GM12878 (cell line): ENCODE data around the gene OR2A42.
"Not testable (repeated sequence)": the region's sequence is repeated elsewhere in the genome, so short reads cannot be mapped to it uniquely, and the experiment has no call there.

Experiments used
- CHD1 ChIP-seq: IDR thresholded peaks from 2 replicates; pipeline ENCODE4 v1.6.1; 2012; ENCODE audit warnings: low read depth, low read length, improper control_type of control experiment
- CREM ChIP-seq: IDR thresholded peaks from 2 replicates; pipeline ENCODE4 v1.6.1; 2014; ENCODE audit warnings: antibody characterized with exemption, low read depth
- MYC ChIP-seq: IDR thresholded peaks from 2 replicates; pipeline ENCODE4 v1.6.1; 2011; ENCODE audit warnings: mild to moderate bottlenecking, low read length, moderate library complexity, inconsistent platforms; ENCODE audit not compliant: insufficient read depth, insufficient replicate concordance, insufficient read length, severe bottlenecking

DNA sequence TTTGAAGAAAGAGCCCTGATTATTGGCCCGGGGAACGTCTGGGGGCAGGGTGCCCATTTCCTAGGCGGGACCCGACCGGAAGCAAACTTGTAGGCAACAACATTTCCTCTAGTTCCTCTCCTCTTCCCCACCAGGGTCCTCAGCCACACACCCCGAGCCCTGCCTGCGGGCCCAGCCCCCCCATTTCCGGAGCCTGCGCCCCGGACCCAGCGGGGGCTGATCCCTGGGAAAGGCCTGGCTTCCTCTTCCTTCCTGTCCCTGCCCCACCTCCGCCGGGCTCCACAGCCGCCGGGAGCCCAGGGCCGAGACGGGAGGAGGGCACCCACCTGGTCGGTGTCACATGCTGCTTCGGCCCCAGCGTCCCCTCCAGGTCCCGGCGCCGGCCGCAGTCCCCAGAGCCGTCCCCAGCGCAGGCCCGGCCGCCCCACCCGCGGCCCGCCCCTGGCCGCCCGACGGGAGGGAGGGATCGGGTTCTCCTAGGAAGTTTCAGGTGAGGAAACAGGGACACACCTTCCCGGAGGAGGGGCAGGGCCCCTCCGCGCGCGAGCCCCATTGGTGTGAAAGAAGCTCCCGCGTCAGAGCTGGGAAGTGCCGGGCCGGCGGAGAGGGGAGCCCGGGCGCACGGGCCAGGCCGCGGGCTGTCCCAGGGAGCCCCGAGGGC lies 44.1 kb downstream of the OR2A42 start, which contains the start of gene ARHGEF35:
- TF ChIP-seq CHD1, MYC, CREM: not testable (repeated sequence)
